Keratinocyte (primary cell): ENCODE data around the gene ACOT9. TPM values are rescaled to one million over a fixed set of nuclear protein-coding genes. Genes with fewer than 3 reads are reported as not detected.

Source experiments
- DNase-seq: peaks from one replicate; pipeline ENCODE4 v3.0.0-alpha.2; 2011; ENCODE audit warnings: low read depth, missing footprints, low spot score
- FAIRE-seq: peaks from 2 replicates; lab custom pipeline; 2011; peaks lifted over from hg19 to GRCh38; lab: Jason Lieb, UNC
- H2AFZ ChIP-seq: 2 replicates; pipeline ENCODE4 v1.6.0; 2012; ENCODE audit warnings: low read length, control low read depth, inconsistent platforms; ENCODE audit not compliant: control insufficient read depth
- H3K27ac ChIP-seq: 2 replicates; pipeline ENCODE4 v1.5.1; 2011; ENCODE audit warnings: low read length; ENCODE audit not compliant: control insufficient read depth, insufficient read depth
- H3K27me3 ChIP-seq: 3 replicates; pipeline ENCODE4 v1.6.0; 2011; ENCODE audit warnings: low read length; ENCODE audit not compliant: control insufficient read depth, insufficient read depth; ENCODE audit errors: extremely low read depth
- H3K36me3 ChIP-seq, 2 experiments: 2 replicates in 1 of 2; 3 replicates in 1 of 2; pipeline ENCODE4 v1.5.1; 2011; ENCODE audit warnings: low read length in 2 of 2, mild to moderate bottlenecking in 1 of 2; ENCODE audit not compliant: control insufficient read depth in 2 of 2, insufficient read depth in 2 of 2; ENCODE audit errors: extremely low read depth in 1 of 2
- H3K4me1 ChIP-seq: 3 replicates; pipeline ENCODE4 v1.5.1; 2011; ENCODE audit warnings: low read length; ENCODE audit not compliant: control insufficient read depth, insufficient read depth; ENCODE audit errors: extremely low read depth
- H3K4me2 ChIP-seq: 3 replicates; pipeline ENCODE4 v1.6.0; 2011; ENCODE audit warnings: low read depth, low read length; ENCODE audit not compliant: control insufficient read depth, insufficient read depth; ENCODE audit errors: extremely low read depth
- H3K4me3 ChIP-seq, 3 experiments: fragments of 200-600 bp in 1 of 3; sonication (generic) in 1 of 3; 2 replicates in 2 of 3; 3 replicates in 1 of 3; pipeline ENCODE4 v1.5.1; 2011 to 2016; ENCODE audit warnings: low read length in 3 of 3, mild to moderate bottlenecking in 3 of 3, control low read depth in 2 of 3, inconsistent platforms in 1 of 3, low read depth in 1 of 3, mixed read lengths in 1 of 3, mixed run types in 1 of 3, moderate library complexity in 1 of 3; ENCODE audit not compliant: control insufficient read depth in 2 of 3, insufficient read depth in 2 of 3; ENCODE audit errors: extremely low read depth in 1 of 3
- H3K79me2 ChIP-seq: 2 replicates; pipeline ENCODE4 v1.6.0; 2012; ENCODE audit warnings: low read length; ENCODE audit not compliant: control insufficient read depth, insufficient read depth
- H3K9ac ChIP-seq: 3 replicates; pipeline ENCODE4 v1.6.0; 2011; ENCODE audit warnings: low read length; ENCODE audit not compliant: control insufficient read depth, insufficient read depth; ENCODE audit errors: extremely low read depth
- H3K9me1 ChIP-seq: 3 replicates; pipeline ENCODE4 v1.6.0; 2011; ENCODE audit warnings: low read length; ENCODE audit not compliant: control insufficient read depth, insufficient read depth; ENCODE audit errors: extremely low read depth
- H3K9me3 ChIP-seq: 2 replicates; pipeline ENCODE4 v1.5.1; 2012; ENCODE audit warnings: low read depth, low read length; ENCODE audit not compliant: control insufficient read depth
- H4K20me1 ChIP-seq: 3 replicates; pipeline ENCODE4 v1.6.0; 2011; ENCODE audit warnings: low read length; ENCODE audit not compliant: control insufficient read depth, insufficient read depth; ENCODE audit errors: extremely low read depth
- EZH2 ChIP-seq: IDR thresholded peaks from one replicate; pipeline ENCODE4 v1.6.1; 2012; ENCODE audit warnings: inconsistent platforms, mild to moderate bottlenecking, low read length, moderate library complexity
- dilution Hi-C: fragments of 300-500 bp; cut with MboI; formaldehyde crosslinking; loops from one replicate; pipeline ENCODE4 v1.7.0; 2020; ENCODE audit warnings: low sequenced_read_pairs; ENCODE audit not compliant: extremely low pct_ligation_motif_present
- polyA plus RNA-seq, 5 experiments: library from polyadenylated mRNA; depleted of rRNA in 3 of 5; stranded (reverse) in 3 of 5; stranded (forward) in 1 of 5; unstranded in 1 of 5; fragments of >200 nt; gene quantifications; 1 replicate in 1 of 5; 2 replicates in 3 of 5; 3 replicates in 1 of 5; pipeline versions ENCODE4 v1.2.1 to v1.2.3, GENCODE V29; 2011 to 2012; ENCODE audit warnings: missing spikeins in 2 of 5, low read depth in 1 of 5, low replicate concordance in 1 of 5
- TF ChIP-seq, protein P1 (sequence below), 3 experiments: IDR thresholded peaks in 1 of 3; conservative IDR thresholded peaks in 1 of 3; optimal IDR thresholded peaks in 1 of 3; 2 replicates in 2 of 3; 3 replicates in 1 of 3; pipeline versions ENCODE3 to v1.5.1; 2011; ENCODE audit warnings: low read length in 3 of 3, mild to moderate bottlenecking in 3 of 3, moderate library complexity in 2 of 3, control low read depth in 1 of 3, inconsistent platforms in 1 of 3; ENCODE audit not compliant: insufficient read depth in 2 of 3; ENCODE audit errors: extremely low read depth in 1 of 3

Gene ACOT9
- polyA plus RNA-seq, 1 donor (not counting 4 experiments of a cell fraction or from before 2014, with no cell fraction given), result 91.9 TPM

GRCh38 chrX:23766650-23767551 lies 23.8 kb upstream of the ACOT9 start:
- Histone ChIP-seq H3K9me3 (no peaks in the 10 kb centered on the region), H4K20me1 (no peaks in the 10 kb centered on the region), H3K9ac (no peak overlapping the region), H3K4me3 (no peak overlapping the region), H3K36me3 (no peaks in the 10 kb centered on the region), H3K27me3 (no peaks in the 10 kb centered on the region), H3K4me2 (no peak overlapping the region), H2AFZ (no peak overlapping the region), H3K9me1 (no peaks in the 10 kb centered on the region), H3K4me1 (peaks cover 2% of the 10 kb centered on the region), H3K27ac (no peak overlapping the region), H3K79me2 (no peaks in the 10 kb centered on the region)
- TF ChIP-seq, protein P1, sequence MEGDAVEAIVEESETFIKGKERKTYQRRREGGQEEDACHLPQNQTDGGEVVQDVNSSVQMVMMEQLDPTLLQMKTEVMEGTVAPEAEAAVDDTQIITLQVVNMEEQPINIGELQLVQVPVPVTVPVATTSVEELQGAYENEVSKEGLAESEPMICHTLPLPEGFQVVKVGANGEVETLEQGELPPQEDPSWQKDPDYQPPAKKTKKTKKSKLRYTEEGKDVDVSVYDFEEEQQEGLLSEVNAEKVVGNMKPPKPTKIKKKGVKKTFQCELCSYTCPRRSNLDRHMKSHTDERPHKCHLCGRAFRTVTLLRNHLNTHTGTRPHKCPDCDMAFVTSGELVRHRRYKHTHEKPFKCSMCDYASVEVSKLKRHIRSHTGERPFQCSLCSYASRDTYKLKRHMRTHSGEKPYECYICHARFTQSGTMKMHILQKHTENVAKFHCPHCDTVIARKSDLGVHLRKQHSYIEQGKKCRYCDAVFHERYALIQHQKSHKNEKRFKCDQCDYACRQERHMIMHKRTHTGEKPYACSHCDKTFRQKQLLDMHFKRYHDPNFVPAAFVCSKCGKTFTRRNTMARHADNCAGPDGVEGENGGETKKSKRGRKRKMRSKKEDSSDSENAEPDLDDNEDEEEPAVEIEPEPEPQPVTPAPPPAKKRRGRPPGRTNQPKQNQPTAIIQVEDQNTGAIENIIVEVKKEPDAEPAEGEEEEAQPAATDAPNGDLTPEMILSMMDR (optimal IDR thresholded peaks at IDR 0.05 in 1 of 3, IDR thresholded peaks at IDR 0.05 in 1 of 3, conservative IDR thresholded peaks at IDR 0.05 in 1 of 3; ENCODE audit: extremely low read depth in 1 of 3, insufficient read depth in 2 of 3, low read length in 3 of 3), result no peak
- no peak for TF ChIP-seq EZH2
- dilution Hi-C loops, result no loop called here
- DNase-seq (no peak), FAIRE-seq (no peak)

- Histone ChIP-seq H3K27ac (no peak overlapping the region), H3K9ac (no peak overlapping the region), H2AFZ (no peak overlapping the region), H3K9me1 (no peaks in the 10 kb centered on the region), H3K36me3 (no peaks in the 10 kb centered on the region), H3K9me3 (no peaks in the 10 kb centered on the region), H4K20me1 (no peaks in the 10 kb centered on the region), H3K79me2 (no peaks in the 10 kb centered on the region), H3K4me1 (peaks cover 2% of the 10 kb centered on the region), H3K4me2 (no peak overlapping the region), H3K4me3 (no peak overlapping the region), H3K27me3 (no peaks in the 10 kb centered on the region)
- TF ChIP-seq EZH2, result no peak
- TF ChIP-seq, protein P1 (optimal IDR thresholded peaks at IDR 0.05 in 1 of 3, IDR thresholded peaks at IDR 0.05 in 1 of 3, conservative IDR thresholded peaks at IDR 0.05 in 1 of 3; ENCODE audit: extremely low read depth in 1 of 3, insufficient read depth in 2 of 3, low read length in 3 of 3), result no peak
- no peak for FAIRE-seq
- DNase-seq, result no peak
- dilution Hi-C loops, result no loop called here
Observed at GRCh38 chrX:23765868-23766267, 22.8 kb upstream of the ACOT9 start.
